ENCODE data around the gene DNAH1.
A peak's percentile ranks its signal among the peaks of the same experiment; 100 is the strongest.

Gene DNAH1

DNA sequence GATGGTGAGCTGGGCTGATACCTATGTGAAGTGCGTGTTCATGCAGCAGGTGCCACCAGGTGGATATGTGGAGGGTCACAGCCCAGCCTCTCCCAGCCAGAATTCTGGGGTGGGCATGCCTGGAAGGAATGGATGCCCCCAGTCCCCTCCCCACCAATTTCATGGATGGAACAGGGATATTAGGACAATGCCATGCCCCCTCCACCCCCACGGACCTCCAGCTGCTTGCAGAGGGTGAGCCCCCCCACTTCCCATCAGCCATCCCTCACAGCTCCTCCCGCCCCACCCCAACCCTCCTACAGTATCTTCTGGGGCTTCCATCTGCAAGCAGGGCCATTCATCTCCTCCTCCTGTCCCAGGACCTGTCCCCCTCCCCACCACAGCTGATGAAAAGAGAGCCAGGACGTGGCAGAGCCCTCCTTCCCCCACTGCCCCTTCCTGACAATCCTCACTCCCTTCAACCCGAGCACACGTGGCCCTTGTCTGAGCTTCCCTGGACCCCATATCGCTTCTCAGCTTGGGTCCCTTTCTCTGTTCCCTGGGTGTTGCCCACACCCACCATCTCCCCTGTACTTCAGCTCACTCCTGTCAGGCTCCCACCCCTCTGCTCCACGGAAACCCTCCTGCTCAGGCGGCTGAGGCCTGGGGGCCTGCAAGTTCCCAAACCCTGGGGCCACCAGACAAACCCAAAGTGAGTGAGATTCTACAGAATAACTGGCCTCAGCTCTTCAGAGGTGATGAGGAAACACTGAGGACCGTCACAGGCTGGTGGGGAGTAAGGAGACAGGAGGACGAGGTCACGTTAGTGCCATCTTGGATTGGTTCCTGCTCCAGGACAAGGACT is 131.6 kb downstream of the DNAH1 start:
- Mint-ChIP-seq H3K4me1 (peaks cover 14% of the 10 kb centered on the region), H3K27ac (peak overlapping the region; percentile 64), H3K4me3 (no peak overlapping the region), H3K36me3 (no peaks in the 10 kb centered on the region), H3K9me3 (no peaks in the 10 kb centered on the region)
- ATAC-seq (no peak), DNase-seq (ENCODE audit: low spot score in 2 of 2) (no peak)
